T47D (cell line): ENCODE data around the gene ADGRL1.
A peak's percentile ranks its signal among the peaks of the same experiment; 100 is the strongest.
"Not testable (repeated sequence)": the region's sequence is repeated elsewhere in the genome, so short reads cannot be mapped to it uniquely, and the experiment has no call there.

Experiments
- DNase-seq, 2 experiments: peaks; one replicate each; pipeline versions ENCODE4 v3.0.0 to v3.0.0-alpha.2; 2011 to 2012; ENCODE audit warnings: low read depth in 1 of 2, low spot score in 1 of 2
- JUND ChIP-seq: IDR thresholded peaks from 2 replicates; pipeline ENCODE4 v1.6.1; 2012; ENCODE audit warnings: low read depth
- in situ Hi-C: cut with HindIII; loops from 2 replicates; pipeline ENCODE4 v1.10.0; 2016; ENCODE audit warnings: low sequenced_read_pairs, low pct_unique_long_range_greater_than_20kb

ADGRL1 gene

GRCh38 chr19:14237014-14237941 lies 31.3 kb upstream of the ADGRL1 start:
- TF ChIP-seq JUND = no peak
- DNase-seq = no peak
- in situ Hi-C loops = no loop called here

DNA sequence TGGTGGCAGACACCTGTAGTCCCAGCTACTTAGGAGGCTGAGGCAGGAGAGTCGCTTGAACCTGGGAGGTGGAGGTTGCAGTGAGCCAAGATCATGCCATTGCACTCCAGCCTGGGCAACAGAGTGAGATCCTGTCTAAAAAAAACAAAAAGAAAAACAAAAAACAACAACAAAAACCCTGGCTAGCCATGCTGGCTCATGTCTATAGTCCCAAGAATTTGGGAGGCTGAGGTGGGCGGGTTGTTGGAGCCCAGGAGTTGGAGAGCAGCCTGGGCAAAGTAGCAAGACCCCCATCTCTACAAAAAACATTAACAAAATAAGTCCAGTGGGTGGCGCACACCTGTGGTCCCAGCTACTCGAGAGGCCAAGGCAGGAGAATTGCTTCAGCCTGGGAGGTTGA lies 27.0 kb upstream of the ADGRL1 start:
- DNase-seq, in situ Hi-C loops: not testable (repeated sequence)

DNA sequence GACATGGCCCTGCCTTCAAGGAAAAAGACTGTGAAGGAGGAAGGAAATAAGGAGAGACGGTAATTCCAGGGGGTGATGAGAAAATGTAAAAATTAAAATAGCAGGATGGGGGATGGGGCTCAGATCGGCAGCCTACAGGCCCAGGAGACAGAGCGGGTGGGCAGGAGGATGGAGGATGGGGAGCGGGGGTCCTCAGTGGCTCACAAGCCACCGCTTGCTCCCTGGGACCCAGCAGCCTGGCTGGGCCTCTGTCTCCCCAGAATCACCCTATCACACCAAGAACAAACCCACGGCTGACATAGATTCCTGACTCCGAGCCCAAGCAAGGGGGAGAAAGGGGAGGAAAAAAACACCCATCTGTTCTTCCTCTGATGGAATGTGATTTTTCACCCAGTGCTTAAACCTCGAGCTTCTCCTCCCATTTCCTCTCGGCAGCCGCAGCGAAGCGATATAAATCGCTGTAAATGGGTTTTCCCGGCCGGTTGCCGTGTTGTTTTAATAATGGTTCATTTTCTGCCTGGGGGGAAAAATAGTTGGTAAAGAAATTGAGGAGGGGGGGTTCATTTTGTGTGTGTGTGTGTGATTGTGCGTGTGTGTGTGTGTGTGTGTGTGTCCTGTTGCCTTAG lies 22.6 kb upstream of the ADGRL1 start:
- DNase-seq, in situ Hi-C loops: not testable (repeated sequence)

DNA sequence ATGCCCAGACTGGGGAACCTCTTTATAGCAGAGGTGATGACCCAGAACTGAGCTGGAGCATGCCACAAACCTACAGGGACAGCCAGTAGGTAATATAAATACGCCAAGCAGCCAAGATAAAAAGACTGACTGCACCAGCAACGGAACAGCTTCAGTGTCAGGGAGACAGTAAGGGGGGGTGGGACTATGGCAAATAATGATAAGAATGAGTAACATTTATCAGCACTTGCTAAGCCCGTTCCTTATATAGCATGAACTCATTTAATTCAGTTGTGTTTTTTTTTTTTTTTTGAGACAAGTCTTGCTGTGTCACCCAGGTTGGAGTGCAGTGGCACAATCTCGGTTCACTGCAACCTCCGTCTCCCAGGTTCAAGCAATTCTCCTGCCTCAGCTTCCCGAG lies 20.5 kb upstream of the ADGRL1 start:
- DNase-seq, in situ Hi-C loops: not testable (repeated sequence)

GRCh38 chr19:14222886-14223285 lies 16.9 kb upstream of the ADGRL1 start:
- no peak for DNase-seq
- in situ Hi-C loops = no loop called here
- no peak for TF ChIP-seq JUND

- in situ Hi-C loops = not testable (repeated sequence)
- peak in 1 of 2 experiments; percentile 49 for DNase-seq
These were observed 15.4 kb upstream of the ADGRL1 start for GRCh38 chr19:14221345-14221744.

DNA sequence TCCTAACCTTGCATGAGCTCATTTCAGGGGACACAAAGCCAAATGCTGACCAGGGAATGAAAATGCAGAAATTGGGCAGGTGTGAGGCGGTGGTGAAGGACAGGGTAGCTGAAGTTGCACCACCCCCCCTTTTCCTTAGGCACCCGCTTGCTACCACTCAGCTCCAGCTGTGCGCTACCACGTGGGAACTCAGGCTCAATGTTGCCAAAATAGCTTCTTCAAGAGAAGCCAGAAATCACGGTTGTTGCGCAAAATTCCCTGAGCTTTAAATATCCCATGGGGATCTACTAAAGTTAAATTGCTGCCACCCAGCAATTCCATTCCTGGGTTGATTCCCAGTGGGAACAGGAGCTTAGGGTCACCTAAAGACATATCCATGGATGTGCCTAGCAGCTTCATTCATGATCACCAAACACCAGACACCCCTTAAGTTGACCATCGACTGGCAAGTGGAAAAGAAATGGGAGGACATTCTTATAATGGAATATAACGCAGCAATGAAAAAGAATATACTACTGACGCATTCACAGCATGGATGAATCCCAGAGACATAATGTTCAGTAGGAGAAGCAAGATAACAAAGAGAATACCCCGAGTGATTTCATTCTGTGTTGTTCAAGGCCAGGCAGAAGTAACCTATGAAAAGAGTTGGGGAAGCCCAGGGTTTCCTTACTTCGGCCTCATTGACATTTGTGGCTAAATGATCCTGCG lies 12.8 kb upstream of the ADGRL1 start:
- no peak for TF ChIP-seq JUND
- no peak for DNase-seq
- in situ Hi-C loops = no loop called here

DNA sequence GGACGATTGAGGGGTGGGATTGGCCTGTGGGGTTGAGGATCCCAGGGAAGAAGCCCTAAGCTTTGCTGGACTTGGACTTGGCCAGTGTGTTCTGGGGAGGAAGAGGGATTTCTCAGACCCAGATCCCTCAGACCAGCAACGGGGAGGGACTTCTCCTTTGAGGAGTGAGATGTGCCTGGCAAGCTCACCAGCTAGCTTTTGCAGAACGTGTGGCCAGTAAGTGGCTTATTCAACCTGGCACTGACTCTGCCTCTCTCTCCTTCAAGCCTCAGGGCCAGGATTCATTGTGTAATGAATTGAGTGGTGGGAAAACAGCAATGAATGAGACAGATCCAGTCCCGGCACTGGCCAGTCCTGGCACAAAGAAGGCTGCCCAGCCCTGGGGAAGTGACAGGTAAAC lies 11.9 kb upstream of the ADGRL1 start:
- DNase-seq, in situ Hi-C loops: not testable (repeated sequence)

GRCh38 chr19:14214580-14214979 lies 8.6 kb upstream of the ADGRL1 start:
- in situ Hi-C loops = no loop called here
- no peak for DNase-seq
- TF ChIP-seq JUND = no peak

GRCh38 chr19:14210182-14210581 lies 4.2 kb upstream of the ADGRL1 start:
- DNase-seq, in situ Hi-C loops: not testable (repeated sequence)

GRCh38 chr19:14209401-14209800 lies 3.4 kb upstream of the ADGRL1 start:
- in situ Hi-C loops = not testable (repeated sequence)

DNA sequence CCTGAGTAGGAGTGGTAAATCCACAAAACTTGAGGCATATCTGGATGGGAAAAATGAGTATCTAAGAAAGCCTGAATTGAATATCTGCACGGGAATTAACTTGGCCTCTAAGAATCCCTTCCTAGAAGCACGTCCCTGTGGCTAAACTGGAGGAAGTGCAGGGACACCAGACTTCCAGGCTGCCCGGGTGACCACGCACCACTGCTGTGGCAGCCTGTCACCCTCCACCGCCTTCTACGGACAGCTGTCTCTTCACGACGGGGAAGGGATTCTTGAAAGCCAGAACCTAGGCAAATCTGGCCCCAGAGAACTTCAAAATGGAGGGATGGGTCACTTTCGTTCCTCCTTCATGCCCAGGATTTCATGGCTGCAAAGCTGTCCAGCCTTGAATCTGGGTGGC lies 2.5 kb upstream of the ADGRL1 start:
- in situ Hi-C loops, DNase-seq: not testable (repeated sequence)

More at GRCh38 chr19:14209401-14209800, 3.4 kb upstream of the ADGRL1 start:
- not testable (repeated sequence) for DNase-seq

- DNase-seq = peak in 1 of 2 experiments; percentile 27
- in situ Hi-C loops = not testable (repeated sequence)
These were observed 1.8 kb upstream of the ADGRL1 start for GRCh38 chr19:14207796-14208195.
